ENCODE data around the gene NDFIP1.

DNA sequence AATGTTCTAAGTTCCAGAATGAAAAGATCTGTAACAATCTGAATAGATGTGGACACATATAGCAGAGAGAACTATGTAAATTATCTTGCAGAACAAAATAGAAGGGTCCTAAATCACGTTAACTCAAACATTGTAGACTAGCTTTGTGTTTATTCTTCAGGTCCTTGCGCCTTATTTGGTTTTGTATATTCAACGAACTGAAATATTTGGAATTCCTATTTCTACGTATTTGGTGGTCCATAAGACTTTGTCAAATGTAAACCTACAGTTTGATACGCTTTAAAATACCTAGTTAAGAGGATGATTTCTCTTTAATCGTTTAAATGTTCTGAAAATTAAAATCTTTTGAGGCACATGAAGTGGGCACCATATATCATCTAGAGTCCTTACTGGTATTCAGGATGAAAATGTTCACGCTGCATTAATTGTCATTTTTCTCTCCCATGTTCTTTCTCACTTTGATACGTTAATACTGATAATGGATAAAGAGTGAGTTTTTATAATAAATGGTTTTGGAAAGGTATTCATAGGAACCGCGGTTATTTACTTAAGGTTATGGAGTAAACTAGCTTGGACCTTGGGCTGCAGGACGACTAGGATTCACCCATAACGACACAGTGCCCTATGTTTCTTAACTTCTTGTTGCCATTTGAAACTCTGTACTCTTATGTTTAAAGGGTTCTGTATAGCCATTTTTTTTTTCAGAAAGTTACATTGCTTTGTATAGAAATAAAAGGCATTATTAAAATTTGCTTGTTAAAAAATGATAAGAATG, 45.3 kb downstream of the NDFIP1 start:
- TF ChIP-seq, protein P1, sequence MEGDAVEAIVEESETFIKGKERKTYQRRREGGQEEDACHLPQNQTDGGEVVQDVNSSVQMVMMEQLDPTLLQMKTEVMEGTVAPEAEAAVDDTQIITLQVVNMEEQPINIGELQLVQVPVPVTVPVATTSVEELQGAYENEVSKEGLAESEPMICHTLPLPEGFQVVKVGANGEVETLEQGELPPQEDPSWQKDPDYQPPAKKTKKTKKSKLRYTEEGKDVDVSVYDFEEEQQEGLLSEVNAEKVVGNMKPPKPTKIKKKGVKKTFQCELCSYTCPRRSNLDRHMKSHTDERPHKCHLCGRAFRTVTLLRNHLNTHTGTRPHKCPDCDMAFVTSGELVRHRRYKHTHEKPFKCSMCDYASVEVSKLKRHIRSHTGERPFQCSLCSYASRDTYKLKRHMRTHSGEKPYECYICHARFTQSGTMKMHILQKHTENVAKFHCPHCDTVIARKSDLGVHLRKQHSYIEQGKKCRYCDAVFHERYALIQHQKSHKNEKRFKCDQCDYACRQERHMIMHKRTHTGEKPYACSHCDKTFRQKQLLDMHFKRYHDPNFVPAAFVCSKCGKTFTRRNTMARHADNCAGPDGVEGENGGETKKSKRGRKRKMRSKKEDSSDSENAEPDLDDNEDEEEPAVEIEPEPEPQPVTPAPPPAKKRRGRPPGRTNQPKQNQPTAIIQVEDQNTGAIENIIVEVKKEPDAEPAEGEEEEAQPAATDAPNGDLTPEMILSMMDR (IDR thresholded peaks at IDR 0.05 in 2 of 3, conservative IDR thresholded peaks at IDR 0.05 in 1 of 3; ENCODE audit: borderline replicate concordance in 1 of 3, insufficient read depth in 1 of 3, low read depth in 2 of 3, low read length in 2 of 3), result no peak
- TF ChIP-seq, protein P2, sequence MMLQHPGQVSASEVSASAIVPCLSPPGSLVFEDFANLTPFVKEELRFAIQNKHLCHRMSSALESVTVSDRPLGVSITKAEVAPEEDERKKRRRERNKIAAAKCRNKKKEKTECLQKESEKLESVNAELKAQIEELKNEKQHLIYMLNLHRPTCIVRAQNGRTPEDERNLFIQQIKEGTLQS (IDR thresholded peaks at IDR 0.05), result no peak
- TF ChIP-seq, protein P3, sequence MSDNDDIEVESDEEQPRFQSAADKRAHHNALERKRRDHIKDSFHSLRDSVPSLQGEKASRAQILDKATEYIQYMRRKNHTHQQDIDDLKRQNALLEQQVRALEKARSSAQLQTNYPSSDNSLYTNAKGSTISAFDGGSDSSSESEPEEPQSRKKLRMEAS (IDR thresholded peaks at IDR 0.05), result no peak
- no peak for TF ChIP-seq EZH2 (IDR thresholded peaks at IDR 0.05)
- TF ChIP-seq EGR1 (IDR thresholded peaks at IDR 0.05; ENCODE audit: low read depth), result no peak
- no peak for TF ChIP-seq POLR2A (IDR thresholded peaks at IDR 0.05; ENCODE audit: borderline replicate concordance, extremely low read depth, insufficient read depth, insufficient read length)
- no peak for TF ChIP-seq RAD21 (IDR thresholded peaks at IDR 0.05; ENCODE audit: low read depth)
- TF ChIP-seq SRF (IDR thresholded peaks at IDR 0.05; ENCODE audit: low read depth), result no peak
- TF ChIP-seq FOSL1 (IDR thresholded peaks at IDR 0.05; ENCODE audit: low read depth), result no peak
- TF ChIP-seq SIN3A (IDR thresholded peaks at IDR 0.05; ENCODE audit: low read depth), result no peak
- no peak for TF ChIP-seq EZH2phosphoT487 (IDR thresholded peaks at IDR 0.05; ENCODE audit: borderline replicate concordance)
- TF ChIP-seq, protein P4, sequence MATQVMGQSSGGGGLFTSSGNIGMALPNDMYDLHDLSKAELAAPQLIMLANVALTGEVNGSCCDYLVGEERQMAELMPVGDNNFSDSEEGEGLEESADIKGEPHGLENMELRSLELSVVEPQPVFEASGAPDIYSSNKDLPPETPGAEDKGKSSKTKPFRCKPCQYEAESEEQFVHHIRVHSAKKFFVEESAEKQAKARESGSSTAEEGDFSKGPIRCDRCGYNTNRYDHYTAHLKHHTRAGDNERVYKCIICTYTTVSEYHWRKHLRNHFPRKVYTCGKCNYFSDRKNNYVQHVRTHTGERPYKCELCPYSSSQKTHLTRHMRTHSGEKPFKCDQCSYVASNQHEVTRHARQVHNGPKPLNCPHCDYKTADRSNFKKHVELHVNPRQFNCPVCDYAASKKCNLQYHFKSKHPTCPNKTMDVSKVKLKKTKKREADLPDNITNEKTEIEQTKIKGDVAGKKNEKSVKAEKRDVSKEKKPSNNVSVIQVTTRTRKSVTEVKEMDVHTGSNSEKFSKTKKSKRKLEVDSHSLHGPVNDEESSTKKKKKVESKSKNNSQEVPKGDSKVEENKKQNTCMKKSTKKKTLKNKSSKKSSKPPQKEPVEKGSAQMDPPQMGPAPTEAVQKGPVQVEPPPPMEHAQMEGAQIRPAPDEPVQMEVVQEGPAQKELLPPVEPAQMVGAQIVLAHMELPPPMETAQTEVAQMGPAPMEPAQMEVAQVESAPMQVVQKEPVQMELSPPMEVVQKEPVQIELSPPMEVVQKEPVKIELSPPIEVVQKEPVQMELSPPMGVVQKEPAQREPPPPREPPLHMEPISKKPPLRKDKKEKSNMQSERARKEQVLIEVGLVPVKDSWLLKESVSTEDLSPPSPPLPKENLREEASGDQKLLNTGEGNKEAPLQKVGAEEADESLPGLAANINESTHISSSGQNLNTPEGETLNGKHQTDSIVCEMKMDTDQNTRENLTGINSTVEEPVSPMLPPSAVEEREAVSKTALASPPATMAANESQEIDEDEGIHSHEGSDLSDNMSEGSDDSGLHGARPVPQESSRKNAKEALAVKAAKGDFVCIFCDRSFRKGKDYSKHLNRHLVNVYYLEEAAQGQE (IDR thresholded peaks at IDR 0.05; ENCODE audit: low read depth), result no peak
- TF ChIP-seq YY1 (IDR thresholded peaks at IDR 0.05; ENCODE audit: extremely low read depth, insufficient replicate concordance, low read depth, low read length), result no peak

Data from HCT116 (cell line).